HepG2 (cell line): ENCODE measurements around the gene GSK3A. TPM values are rescaled to one million over a fixed set of nuclear protein-coding genes. Genes with fewer than 3 reads are reported as not detected.
A peak's percentile ranks its signal among the peaks of the same experiment; 100 is the strongest.

Experiments used
- ATAC-seq: fragments of 200-7000 bp; cut with Tn5 transposase; 3 replicates; pipeline ENCODE4 v1.9.1; 2020; ENCODE audit warnings: mild to moderate bottlenecking, moderate library complexity
- BruUV-seq: library from RNA; stranded (reverse); fragments of 400-500 nt; replicated peaks from 2 replicates; lab custom pipeline; 2021; lab: Mats Ljungman, UMichigan
- CTCF ChIA-PET: fragments of 300-600 bp; formaldehyde crosslinking; extraction: SDS; loops from one replicate; lab custom pipeline; 2021; ENCODE audit warnings: low total read pairs, inconsistent platforms, low intra/inter-chr PET ratio; lab: Yijun Ruan, JAX
- POLR2A ChIA-PET: fragments of 350-600 bp; sonication (Branson Sonifier 250); formaldehyde crosslinking; loops from one replicate; lab custom pipeline; 2020; ENCODE audit warnings: antibody characterized with exemption, inconsistent platforms; lab: Yijun Ruan, JAX
- DNase-seq: peaks from one replicate; pipeline ENCODE4 v3.0.0-alpha.2; 2015; ENCODE audit warnings: low spot score
- FAIRE-seq: peaks from 3 replicates; lab custom pipeline; 2011; peaks lifted over from hg19 to GRCh38; lab: Jason Lieb, UNC
- H2AFZ ChIP-seq: one replicate; pipeline ENCODE4 v1.6.1; 2011; ENCODE audit warnings: low read length, inconsistent platforms
- H3K27ac ChIP-seq: fragments of 300-600 bp; 3 replicates; pipeline ENCODE4 v1.8.0; 2011; ENCODE audit warnings: mixed run types, mild to moderate bottlenecking, mixed read lengths, low read length, inconsistent platforms; ENCODE audit not compliant: insufficient read depth; ENCODE audit errors: extremely low read length
- H3K27me3 ChIP-seq, 2 experiments: fragments of 200-600 bp in 1 of 2; 2 replicates in 1 of 2; 3 replicates in 1 of 2; pipeline versions ENCODE4 v1.6.0 to v1.8.0; 2011; ENCODE audit warnings: low read length in 2 of 2, mild to moderate bottlenecking in 2 of 2, moderate library complexity in 2 of 2, inconsistent platforms in 1 of 2; ENCODE audit not compliant: insufficient read depth in 2 of 2, control insufficient read depth in 1 of 2
- H3K36me3 ChIP-seq, 2 experiments: fragments of 200-600 bp in 1 of 2; replicated peaks in 1 of 2; 2 replicates in 1 of 2; 3 replicates in 1 of 2; pipeline versions ENCODE4 v1.5.1 to v1.8.0; 2011; ENCODE audit warnings: low read length in 2 of 2, inconsistent platforms in 1 of 2; ENCODE audit not compliant: insufficient read depth in 2 of 2, control insufficient read depth in 1 of 2
- H3K4me1 ChIP-seq: 2 replicates; pipeline ENCODE4 v1.5.1; 2012; ENCODE audit warnings: low read length, inconsistent platforms; ENCODE audit not compliant: insufficient read depth
- H3K4me2 ChIP-seq: 2 replicates; pipeline ENCODE4 v1.6.0; 2011; ENCODE audit warnings: low read depth, low read length, inconsistent platforms
- H3K4me3 ChIP-seq, 3 experiments: fragments of 200-600 bp in 1 of 3; sonication (generic), shearing (Covaris generic) in 1 of 3; replicated peaks in 1 of 3; 2 replicates each; pipeline ENCODE4 v1.5.1; 2011 to 2016; ENCODE audit warnings: low read length in 3 of 3, inconsistent platforms in 2 of 3, low read depth in 2 of 3, mild to moderate bottlenecking in 2 of 3, control low read depth in 1 of 3, mixed read lengths in 1 of 3; ENCODE audit not compliant: insufficient read depth in 1 of 3
- H3K79me2 ChIP-seq: one replicate; pipeline ENCODE4 v1.6.1; 2011; ENCODE audit warnings: low read length, inconsistent platforms; ENCODE audit not compliant: insufficient read depth
- H3K9ac ChIP-seq: 2 replicates; pipeline ENCODE4 v1.6.0; 2011; ENCODE audit warnings: mild to moderate bottlenecking, low read depth, low read length, inconsistent platforms; ENCODE audit not compliant: insufficient read depth
- H3K9me3 ChIP-seq: 2 replicates; pipeline ENCODE4 v1.5.1; 2012; ENCODE audit warnings: mild to moderate bottlenecking, low read length
- H4K20me1 ChIP-seq: 2 replicates; pipeline ENCODE4 v1.6.0; 2011; ENCODE audit warnings: inconsistent platforms, mild to moderate bottlenecking, low read length, moderate library complexity; ENCODE audit not compliant: insufficient read depth
- CC2D1A ChIP-seq: sonication (generic); formaldehyde crosslinking; IDR thresholded peaks from 2 replicates; pipeline ENCODE4 v1.8.1; 2023; ENCODE audit warnings: mild to moderate bottlenecking, missing genetic modification reagents
- NR2F2 ChIP-seq: IDR thresholded peaks from 2 replicates; pipeline ENCODE4 v1.6.1; 2012; ENCODE audit warnings: low read depth, inconsistent platforms, borderline replicate concordance
- PRDM10 ChIP-seq: sonication (generic); formaldehyde crosslinking; IDR thresholded peaks from 2 replicates; pipeline ENCODE4 v1.4.0; 2020; ENCODE audit warnings: low read depth, missing genetic modification reagents
- RFXANK ChIP-seq: IDR thresholded peaks from 2 replicates; pipeline ENCODE4 v1.6.1; 2016
- SMARCE1 ChIP-seq: fragments of 450-650 bp; IDR thresholded peaks from 2 replicates; pipeline ENCODE4 v1.6.1; 2017; ENCODE audit warnings: borderline replicate concordance
- STAT5B ChIP-seq: sonication (generic); formaldehyde crosslinking; IDR thresholded peaks from 2 replicates; pipeline ENCODE4 v1.4.0; 2020; ENCODE audit warnings: missing genetic modification reagents
- TARDBP ChIP-seq: sonication (generic); formaldehyde crosslinking; IDR thresholded peaks from 2 replicates; pipeline ENCODE4 v1.8.0; 2022; ENCODE audit warnings: mild to moderate bottlenecking, missing genetic modification reagents
- ZBTB3 ChIP-seq: sonication (generic); formaldehyde crosslinking; IDR thresholded peaks from 2 replicates; pipeline ENCODE4 v1.4.0; 2020; ENCODE audit warnings: low read depth, mild to moderate bottlenecking, moderate library complexity, missing genetic modification reagents, borderline replicate concordance
- ZBTB7A ChIP-seq: sonication (generic); formaldehyde crosslinking; IDR thresholded peaks from 2 replicates; pipeline ENCODE4 v1.8.0; 2022; ENCODE audit warnings: mild to moderate bottlenecking, missing genetic modification reagents
- ZNF251 ChIP-seq: sonication (generic); formaldehyde crosslinking; IDR thresholded peaks from 2 replicates; pipeline ENCODE4 v1.9.0; 2021; ENCODE audit warnings: mild to moderate bottlenecking, missing genetic modification reagents
- ZNF33A ChIP-seq: sonication (generic); formaldehyde crosslinking; IDR thresholded peaks from 2 replicates; pipeline ENCODE4 v1.5.1; 2020; ENCODE audit warnings: missing genetic modification reagents, mild to moderate bottlenecking, moderate library complexity, borderline replicate concordance
- ZNF605 ChIP-seq: sonication (generic); formaldehyde crosslinking; IDR thresholded peaks from 2 replicates; pipeline ENCODE4 v1.8.0; 2022; ENCODE audit warnings: mild to moderate bottlenecking, missing genetic modification reagents
- ZNF776 ChIP-seq: sonication (generic); formaldehyde crosslinking; IDR thresholded peaks from 2 replicates; pipeline ENCODE4 v1.4.0; 2020; ENCODE audit warnings: mild to moderate bottlenecking, missing genetic modification reagents
- ZSCAN20 ChIP-seq: sonication (generic); formaldehyde crosslinking; IDR thresholded peaks from 2 replicates; pipeline ENCODE4 v1.4.0; 2020; ENCODE audit warnings: missing genetic modification reagents, mild to moderate bottlenecking, borderline replicate concordance
- whole genome bisulfite sequencing: methylation state at CpG from one replicate; pipeline ENCODE4 v1.1.6; 2017; ENCODE audit warnings: low lambda C conversion rate; 5-methylcytosine and 5-hydroxymethylcytosine counted together
- in situ Hi-C: cut with HindIII; loops from 2 replicates; pipeline ENCODE4 v1.10.0; 2017; ENCODE audit warnings: low pct_unique_long_range_greater_than_20kb; ENCODE audit not compliant: extremely low pct_ligation_motif_present
- intact Hi-C: fragments of 100-400 bp; cut with micrococcal nuclease; formaldehyde crosslinking; loops from one replicate; pipeline ENCODE4 v1.10.0; 2022; ENCODE audit not compliant: unreplicated experiment
- polyA plus RNA-seq, 8 experiments: library from polyadenylated mRNA; depleted of rRNA in 3 of 8; stranded (reverse) in 7 of 8; unstranded in 1 of 8; fragments of >200 nt; fragmentation: Illumina TruSeq in 4 of 8; extraction: Trizol in 4 of 8; gene quantifications; 2 replicates each; pipeline versions ENCODE4 v1.2.1 to v1.2.3, GENCODE V29; 2011 to 2016; ENCODE audit warnings: low read depth in 4 of 8, missing spikeins in 1 of 8, mixed read lengths in 1 of 8; ENCODE audit not compliant: insufficient read depth in 1 of 8
- total RNA-seq, 5 experiments: library from RNA; depleted of rRNA; stranded (reverse); fragments of >200 nt; fragmentation: Illumina TruSeq; extraction: Trizol; gene quantifications; 2 replicates each; pipeline ENCODE4 v1.2.3, GENCODE V29; 2016; ENCODE audit warnings: low read depth in 1 of 5
- TF ChIP-seq, protein P1 (sequence below): sonication (generic); formaldehyde crosslinking; IDR thresholded peaks from 2 replicates; pipeline ENCODE4 v1.4.0; 2020; ENCODE audit warnings: missing genetic modification reagents
- TF ChIP-seq, protein P2 (sequence below): IDR thresholded peaks from 2 replicates; pipeline ENCODE4 v1.6.1; 2016; ENCODE audit warnings: low read depth, control low read depth

GSK3A gene
- total and polyA plus RNA-seq, 2 of the 13 experiments (the other 11 are each of a cell fraction or from before 2014, with no cell fraction given): 16.9 to 52.5 TPM

GRCh38 chr19:42253245-42254088 is 11.1 kb upstream of the GSK3A start:
- no TSS peak for BruUV-seq
- Histone ChIP-seq H3K9me3 (no peaks in the 10 kb centered on the region), H3K79me2 (peaks cover 43% of the 10 kb centered on the region), H2AFZ (no peak overlapping the region), H3K4me3 (peak overlapping the region; percentile 95 to 99 (median 99)), H3K27ac (peak overlapping the region; percentile 100), H3K36me3 (peaks cover 7 to 32% of the 10 kb centered on the region in 2 experiments; a peak in 3 of 5 replicates), H3K4me1 (peaks cover 58% of the 10 kb centered on the region), H3K9ac (peak overlapping the region; percentile 100), H4K20me1 (peaks cover 37% of the 10 kb centered on the region), H3K27me3 (no peaks in the 10 kb centered on the region; a peak in 1 of 5 replicates), H3K4me2 (peak overlapping the region; percentile 98)
- whole genome bisulfite sequencing: 3% methylated on average over 16 of the region's 71 CpGs
- POLR2A ChIA-PET: interaction anchor here (0.6 to 1.5 kb wide), 5 partner anchors 9 to 42 kb away, joined by 3 to 8 read pairs (median 5); partner anchors contain the start of gene GSK3A
- FAIRE-seq (no peak), ATAC-seq (peak; percentile 14), DNase-seq (peak; percentile 59)
- in situ Hi-C loops (loop anchor here (5.0 kb wide), 1 partner anchor 34 kb away; no protein-coding TSS in a partner anchor), intact Hi-C loops (no loop called here)
- CTCF ChIA-PET: no interaction called here
- TF ChIP-seq ZBTB7A (peak; percentile 81), ZNF605 (CRISPR knock-in tag) (no peak), STAT5B (CRISPR knock-in tag) (no peak), ZBTB3 (CRISPR knock-in tag) (no peak), ZNF251 (CRISPR knock-in tag) (no peak), ZNF776 (CRISPR knock-in tag) (no peak), PRDM10 (CRISPR knock-in tag) (peak; percentile 17; the same call in 1 of the 2 replicates), RFXANK (CRISPR knock-in tag) (no peak), CC2D1A (CRISPR knock-in tag) (no peak), ZNF33A (CRISPR knock-in tag) (no peak), ZSCAN20 (CRISPR knock-in tag) (no peak), SMARCE1 (no peak), NR2F2 (0 out of 2 replicates have a peak, but pooled peaks have one; percentile 2), TARDBP (CRISPR knock-in tag) (peak; percentile 5; the same call in 1 of the 2 replicates)
- TF ChIP-seq, protein P1, sequence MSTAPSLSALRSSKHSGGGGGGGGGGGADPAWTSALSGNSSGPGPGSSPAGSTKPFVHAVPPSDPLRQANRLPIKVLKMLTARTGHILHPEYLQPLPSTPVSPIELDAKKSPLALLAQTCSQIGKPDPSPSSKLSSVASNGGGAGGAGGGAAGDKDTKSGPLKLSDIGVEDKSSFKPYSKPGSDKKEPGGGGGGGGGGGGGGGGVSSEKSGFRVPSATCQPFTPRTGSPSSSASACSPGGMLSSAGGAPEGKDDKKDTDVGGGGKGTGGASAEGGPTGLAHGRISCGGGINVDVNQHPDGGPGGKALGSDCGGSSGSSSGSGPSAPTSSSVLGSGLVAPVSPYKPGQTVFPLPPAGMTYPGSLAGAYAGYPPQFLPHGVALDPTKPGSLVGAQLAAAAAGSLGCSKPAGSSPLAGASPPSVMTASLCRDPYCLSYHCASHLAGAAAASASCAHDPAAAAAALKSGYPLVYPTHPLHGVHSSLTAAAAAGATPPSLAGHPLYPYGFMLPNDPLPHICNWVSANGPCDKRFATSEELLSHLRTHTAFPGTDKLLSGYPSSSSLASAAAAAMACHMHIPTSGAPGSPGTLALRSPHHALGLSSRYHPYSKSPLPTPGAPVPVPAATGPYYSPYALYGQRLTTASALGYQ (CRISPR knock-in tag): peak; percentile 10; the same call in 1 of the 2 replicates
- TF ChIP-seq, protein P2, sequence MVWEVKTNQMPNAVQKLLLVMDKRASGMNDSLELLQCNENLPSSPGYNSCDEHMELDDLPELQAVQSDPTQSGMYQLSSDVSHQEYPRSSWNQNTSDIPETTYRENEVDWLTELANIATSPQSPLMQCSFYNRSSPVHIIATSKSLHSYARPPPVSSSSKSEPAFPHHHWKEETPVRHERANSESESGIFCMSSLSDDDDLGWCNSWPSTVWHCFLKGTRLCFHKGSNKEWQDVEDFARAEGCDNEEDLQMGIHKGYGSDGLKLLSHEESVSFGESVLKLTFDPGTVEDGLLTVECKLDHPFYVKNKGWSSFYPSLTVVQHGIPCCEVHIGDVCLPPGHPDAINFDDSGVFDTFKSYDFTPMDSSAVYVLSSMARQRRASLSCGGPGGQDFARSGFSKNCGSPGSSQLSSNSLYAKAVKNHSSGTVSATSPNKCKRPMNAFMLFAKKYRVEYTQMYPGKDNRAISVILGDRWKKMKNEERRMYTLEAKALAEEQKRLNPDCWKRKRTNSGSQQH (CRISPR knock-in tag): 0 out of 2 replicates have a peak, but pooled peaks have one; percentile 3
